HAP-1 (cell line): Measurements from ENCODE around the gene HAUS5.

ENCODE experiments used
- DNase-seq, 2 experiments: peaks; one replicate each; pipeline ENCODE4 v3.0.0-alpha.2; 2016 to 2020; ENCODE audit warnings: low spot score in 2 of 2
- H3K27me3 ChIP-seq: fragments of 250-450 bp; sonication (Bioruptor Pico); 2 replicates; pipeline ENCODE4 v1.5.1; 2020; ENCODE audit warnings: low read depth, mild to moderate bottlenecking, moderate library complexity
- H3K36me3 ChIP-seq: fragments of 250-450 bp; sonication (Bioruptor Pico); replicated peaks from 2 replicates; pipeline ENCODE4 v1.5.1; 2020; ENCODE audit warnings: mild to moderate bottlenecking
- H3K4me1 ChIP-seq: fragments of 250-450 bp; sonication (Bioruptor Pico); 2 replicates; pipeline ENCODE4 v1.5.1; 2020; ENCODE audit warnings: mild to moderate bottlenecking
- H3K4me3 ChIP-seq: fragments of 250-450 bp; sonication (Bioruptor Pico); 2 replicates; pipeline ENCODE4 v1.5.1; 2020; ENCODE audit warnings: mild to moderate bottlenecking, moderate library complexity
- H3K9me3 ChIP-seq: fragments of 250-450 bp; sonication (Bioruptor Pico); 2 replicates; pipeline ENCODE4 v1.5.1; 2020; ENCODE audit warnings: mild to moderate bottlenecking, moderate library complexity
- in situ Hi-C: fragments of 300-500 bp; cut with MboI; formaldehyde crosslinking; loops from 3 replicates; pipeline ENCODE4 v1.14.3; 2020; ENCODE audit warnings: low sequenced_read_pairs, inconsistent platforms, mixed read lengths

HAUS5 gene

DNA sequence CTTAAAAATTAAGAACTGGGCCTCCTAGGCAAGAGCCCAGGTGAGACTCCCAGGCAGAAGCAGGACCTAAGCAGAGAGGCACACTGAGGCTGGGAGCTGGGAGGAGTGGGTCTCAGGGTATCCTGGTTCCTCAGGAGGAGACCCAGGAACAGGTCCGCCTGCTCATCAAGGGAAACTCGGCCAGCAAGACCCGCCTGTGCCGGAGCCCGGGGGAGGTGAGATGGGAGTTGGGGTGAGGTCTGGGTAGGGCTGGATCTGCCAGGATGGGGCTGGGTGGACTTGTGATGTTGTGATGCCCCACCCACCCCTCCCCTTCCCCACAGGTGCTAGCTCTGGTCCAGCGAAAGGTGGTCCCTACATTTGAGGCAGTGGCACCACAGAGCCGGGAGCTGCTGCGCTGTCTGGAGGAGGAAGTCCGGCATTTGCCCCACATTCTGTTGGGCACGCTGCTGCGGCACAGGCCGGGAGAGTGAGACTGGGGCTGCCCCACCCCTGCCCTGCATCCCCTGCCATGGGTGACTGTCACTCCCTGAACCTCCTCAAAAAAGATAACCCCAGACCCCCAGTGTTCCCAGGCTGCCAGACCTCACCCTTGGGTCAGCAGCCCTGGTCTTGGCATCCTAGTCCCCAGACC lies 6.9 kb downstream of the HAUS5 start:
- H3K27me3 ChIP-seq: no peaks in the 10 kb centered on the region
- H3K4me3 ChIP-seq: no peak overlapping the region
- H3K36me3 ChIP-seq: peaks cover 25% of the 10 kb centered on the region
- in situ Hi-C loops: no loop called here
- no peak for DNase-seq
- H3K9me3 ChIP-seq: no peaks in the 10 kb centered on the region
- H3K4me1 ChIP-seq: no peaks in the 10 kb centered on the region

GRCh38 chr19:35620001-35620400 lies 7.5 kb downstream of the HAUS5 start:
- H3K36me3 ChIP-seq: peaks cover 25% of the 10 kb centered on the region

GRCh38 chr19:35621708-35622107 lies 9.2 kb downstream of the HAUS5 start:
- Histone ChIP-seq H3K4me1 (no peaks in the 10 kb centered on the region), H3K27me3 (no peaks in the 10 kb centered on the region), H3K4me3 (no peak overlapping the region), H3K9me3 (no peaks in the 10 kb centered on the region), H3K36me3 (peaks cover 19% of the 10 kb centered on the region)
- in situ Hi-C loops: no loop called here
- no peak for DNase-seq

More at GRCh38 chr19:35620001-35620400, 7.5 kb downstream of the HAUS5 start:
- no peaks in the 10 kb centered on the region for H3K9me3 ChIP-seq
- no peak overlapping the region for H3K4me3 ChIP-seq
- no peak for DNase-seq
- H3K4me1 ChIP-seq: no peaks in the 10 kb centered on the region
- in situ Hi-C loops: no loop called here
- no peaks in the 10 kb centered on the region for H3K27me3 ChIP-seq

GRCh38 chr19:35622750-35623149 lies 10.2 kb downstream of the HAUS5 start:
- Histone ChIP-seq H3K4me1 (no peaks in the 10 kb centered on the region), H3K4me3 (no peak overlapping the region), H3K9me3 (no peaks in the 10 kb centered on the region), H3K36me3 (peaks cover 10% of the 10 kb centered on the region), H3K27me3 (no peaks in the 10 kb centered on the region)
- no peak for DNase-seq
- in situ Hi-C loops: no loop called here

- no peak overlapping the region for H3K4me3 ChIP-seq
- in situ Hi-C loops: no loop called here
- H3K27me3 ChIP-seq: no peaks in the 10 kb centered on the region
- peaks cover 10% of the 10 kb centered on the region for H3K36me3 ChIP-seq
- no peaks in the 10 kb centered on the region for H3K9me3 ChIP-seq
- no peak for DNase-seq
- 0 out of 2 replicates have a peak, but pooled peaks cover 2% of the 10 kb centered on the region for H3K4me1 ChIP-seq
Measured at GRCh38 chr19:35623327-35624010, 10.9 kb downstream of the HAUS5 start.

DNA sequence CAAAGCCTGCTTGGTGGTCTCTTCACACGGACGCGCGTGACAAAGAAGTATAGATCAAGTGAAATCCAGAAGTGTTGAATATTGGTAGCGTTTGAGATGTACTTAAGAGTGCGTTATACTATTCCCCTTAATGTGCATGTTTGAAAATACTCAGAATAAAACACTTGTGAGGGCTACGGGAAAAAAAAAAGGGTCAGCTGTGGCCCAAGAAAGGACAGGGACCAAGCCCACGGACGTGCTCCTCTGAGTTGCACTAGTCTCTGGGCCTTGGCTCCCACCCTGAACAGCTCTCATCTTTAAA lies 15.7 kb downstream of the HAUS5 start:
- Histone ChIP-seq H3K36me3 (peaks cover 30% of the 10 kb centered on the region), H3K9me3 (no peaks in the 10 kb centered on the region), H3K4me1 (peaks cover 5% of the 10 kb centered on the region; the same call in 1 of the 2 replicates), H3K27me3 (no peaks in the 10 kb centered on the region), H3K4me3 (peak overlapping the region; percentile 99)
- no peak for DNase-seq
- in situ Hi-C loops: no loop called here

GRCh38 chr19:35628565-35629331 lies 16.2 kb downstream of the HAUS5 start, which contains the start of gene RBM42:
TSS of gene RBM42 (plus strand) at chr19:35629036. CDS start at chr19:35629154, 118 bp downstream.
- Histone ChIP-seq H3K36me3 (peaks cover 34% of the 10 kb centered on the region), H3K27me3 (no peaks in the 10 kb centered on the region), H3K4me1 (peaks cover 5% of the 10 kb centered on the region; the same call in 1 of the 2 replicates), H3K9me3 (no peaks in the 10 kb centered on the region), H3K4me3 (peak within 1 kb of the TSS; percentile 99)
- in situ Hi-C loops: no loop called here
- DNase-seq: peak; percentile 98 to 99

DNA sequence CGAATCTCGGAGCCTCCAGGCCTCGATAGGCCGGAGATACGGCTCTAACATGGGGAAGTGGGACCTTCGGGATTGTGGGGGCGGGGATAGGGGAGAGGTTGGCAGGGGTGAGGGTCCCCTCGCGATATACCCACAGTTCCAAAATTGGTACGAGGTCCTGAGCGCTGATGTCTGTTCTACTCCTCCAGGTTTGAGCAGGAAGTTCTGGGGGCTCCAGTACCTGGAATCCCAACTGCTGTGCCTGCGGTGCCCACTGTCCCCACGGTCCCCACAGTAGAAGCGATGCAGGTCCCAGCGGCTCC lies 16.7 kb downstream of the HAUS5 start:
- H3K4me1 ChIP-seq: peaks cover 5% of the 10 kb centered on the region; the same call in 1 of the 2 replicates
- H3K27me3 ChIP-seq: no peaks in the 10 kb centered on the region
- peaks cover 37% of the 10 kb centered on the region for H3K36me3 ChIP-seq
- peak overlapping the region; percentile 99 for H3K4me3 ChIP-seq
- DNase-seq: no peak
- H3K9me3 ChIP-seq: no peaks in the 10 kb centered on the region
- in situ Hi-C loops: no loop called here

- Histone ChIP-seq H3K4me1 (peaks cover 3% of the 10 kb centered on the region; the same call in 1 of the 2 replicates), H3K4me3 (no peak overlapping the region), H3K36me3 (peaks cover 64% of the 10 kb centered on the region), H3K27me3 (no peaks in the 10 kb centered on the region), H3K9me3 (no peaks in the 10 kb centered on the region)
- no peak for DNase-seq
- in situ Hi-C loops: no loop called here
Measured at GRCh38 chr19:35633727-35634440, 21.3 kb downstream of the HAUS5 start.

- H3K9me3 ChIP-seq: no peaks in the 10 kb centered on the region
- H3K36me3 ChIP-seq: peaks cover 49% of the 10 kb centered on the region
- no peaks in the 10 kb centered on the region for H3K4me1 ChIP-seq
- H3K4me3 ChIP-seq: no peak overlapping the region
- H3K27me3 ChIP-seq: no peaks in the 10 kb centered on the region
- DNase-seq: no peak
- in situ Hi-C loops: no loop called here
Measured at GRCh38 chr19:35636651-35637050, 24.1 kb downstream of the HAUS5 start.

- Histone ChIP-seq H3K9me3 (no peaks in the 10 kb centered on the region), H3K36me3 (peaks cover 44% of the 10 kb centered on the region), H3K27me3 (no peaks in the 10 kb centered on the region), H3K4me3 (no peak overlapping the region), H3K4me1 (no peaks in the 10 kb centered on the region)
- no peak for DNase-seq
- in situ Hi-C loops: no loop called here
Measured at GRCh38 chr19:35637165-35637564, 24.6 kb downstream of the HAUS5 start.

DNA sequence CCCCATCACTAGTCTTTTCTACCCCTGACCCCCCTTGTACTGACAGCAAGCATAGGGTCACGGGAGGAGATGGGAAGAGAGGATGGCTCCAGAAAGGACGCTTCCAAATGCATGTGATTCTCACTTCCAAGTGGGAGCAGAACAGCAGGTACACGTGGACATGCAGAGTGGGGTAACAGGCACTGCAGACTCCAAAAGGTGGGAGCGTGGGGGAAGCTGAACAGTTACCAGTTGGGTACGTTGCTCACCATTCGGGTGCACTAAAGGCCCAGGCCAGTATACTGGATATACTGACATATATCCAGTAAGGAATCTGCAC lies 26.7 kb downstream of the HAUS5 start:
- no peak overlapping the region for H3K4me3 ChIP-seq
- DNase-seq: no peak
- in situ Hi-C loops: no loop called here
- no peaks in the 10 kb centered on the region for H3K9me3 ChIP-seq
- peaks cover 26% of the 10 kb centered on the region for H3K36me3 ChIP-seq
- H3K27me3 ChIP-seq: no peaks in the 10 kb centered on the region
- H3K4me1 ChIP-seq: peaks cover 7% of the 10 kb centered on the region; the same call in 1 of the 2 replicates

DNA sequence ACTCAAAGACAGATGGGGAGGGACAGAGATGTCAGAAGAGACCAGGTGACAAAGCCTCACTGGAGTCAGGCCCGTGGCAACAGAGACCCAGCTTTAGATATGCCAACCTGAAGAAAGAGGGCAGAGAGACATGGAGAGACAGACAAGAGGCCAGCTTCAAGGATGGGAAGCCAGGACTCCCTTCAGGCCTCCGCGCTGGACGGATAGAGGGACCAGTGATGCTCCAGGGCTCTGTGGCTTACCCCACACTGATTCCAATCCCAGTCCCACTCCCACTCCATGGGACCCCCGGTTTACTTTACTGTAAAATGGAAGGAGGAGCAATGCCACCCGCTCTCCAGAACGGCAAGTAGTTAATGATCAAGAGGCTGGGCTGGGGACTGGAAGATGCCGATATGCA lies 27.3 kb downstream of the HAUS5 start:
- in situ Hi-C loops: no loop called here
- H3K4me1 ChIP-seq: peaks cover 7% of the 10 kb centered on the region; the same call in 1 of the 2 replicates
- H3K27me3 ChIP-seq: no peaks in the 10 kb centered on the region
- peaks cover 25% of the 10 kb centered on the region for H3K36me3 ChIP-seq
- H3K9me3 ChIP-seq: no peaks in the 10 kb centered on the region
- DNase-seq: no peak
- H3K4me3 ChIP-seq: no peak overlapping the region
